Activated CD8-positive, alpha-beta memory T cell treated with anti-CD3 and anti-CD28 coated beads, Interleukin-2, amount 50 U/mL, for 24 hours (primary cell): Measurements from ENCODE around the gene C1orf232.
A peak's percentile ranks its signal among the peaks of the same experiment; 100 is the strongest.

Experiments used
- DNase-seq: peaks from one replicate; pipeline ENCODE4 v3.0.0-alpha.2; 2020; ENCODE audit errors: extremely low read depth

The C1orf232 gene

DNA sequence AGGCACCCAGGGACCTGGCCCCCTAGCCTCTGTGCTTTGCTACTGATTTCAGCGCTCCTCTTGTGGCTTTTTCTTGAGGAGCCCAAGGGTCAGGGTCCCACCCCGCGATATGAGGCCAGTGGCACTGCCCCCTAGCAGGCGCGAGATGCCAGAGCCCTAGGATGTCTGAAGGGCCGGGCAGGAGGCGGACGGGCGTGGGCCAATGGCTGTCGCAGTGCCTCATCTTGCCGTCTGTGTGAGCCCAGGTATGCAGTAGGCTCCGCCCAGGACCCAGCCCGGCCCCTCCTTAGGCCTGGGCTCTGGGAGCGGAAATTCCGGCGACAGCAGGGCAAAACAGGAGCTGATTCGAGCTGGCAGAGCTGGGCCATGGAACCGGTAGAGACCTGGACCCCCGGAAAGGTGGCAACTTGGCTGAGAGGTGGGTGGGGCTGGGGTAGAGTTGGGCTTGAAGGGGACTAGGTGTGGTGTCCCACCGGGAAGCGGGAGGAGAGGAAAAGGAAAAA is 8.5 kb upstream of the C1orf232 start, which contains the start of gene CNKSR1:
Gene CNKSR1 (plus strand): TSS at position 310 of the 503 bp plus-strand sequence. CDS start 57 bp downstream, at position 367.
- no peak for DNase-seq

DNA sequence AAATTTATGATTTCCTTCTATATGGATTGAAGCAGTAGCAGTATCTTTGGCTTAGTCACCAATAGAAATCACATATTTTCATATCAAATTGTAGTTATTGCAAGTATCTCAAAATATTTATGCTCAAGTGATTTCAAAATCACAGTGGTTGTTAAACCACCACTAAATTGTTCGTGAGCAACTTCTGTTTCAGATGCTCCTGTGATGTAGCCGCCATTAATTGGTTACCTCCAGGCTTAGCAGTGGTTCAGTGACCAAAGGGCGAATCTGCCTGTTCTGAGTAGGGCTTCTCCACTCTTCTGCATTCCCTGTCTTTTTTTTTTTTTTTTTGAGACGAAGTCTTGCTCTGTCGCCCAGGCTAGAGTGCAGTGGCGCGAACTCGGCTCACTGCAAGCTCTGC is 6.6 kb upstream of the C1orf232 start:
- no peak for DNase-seq

DNA sequence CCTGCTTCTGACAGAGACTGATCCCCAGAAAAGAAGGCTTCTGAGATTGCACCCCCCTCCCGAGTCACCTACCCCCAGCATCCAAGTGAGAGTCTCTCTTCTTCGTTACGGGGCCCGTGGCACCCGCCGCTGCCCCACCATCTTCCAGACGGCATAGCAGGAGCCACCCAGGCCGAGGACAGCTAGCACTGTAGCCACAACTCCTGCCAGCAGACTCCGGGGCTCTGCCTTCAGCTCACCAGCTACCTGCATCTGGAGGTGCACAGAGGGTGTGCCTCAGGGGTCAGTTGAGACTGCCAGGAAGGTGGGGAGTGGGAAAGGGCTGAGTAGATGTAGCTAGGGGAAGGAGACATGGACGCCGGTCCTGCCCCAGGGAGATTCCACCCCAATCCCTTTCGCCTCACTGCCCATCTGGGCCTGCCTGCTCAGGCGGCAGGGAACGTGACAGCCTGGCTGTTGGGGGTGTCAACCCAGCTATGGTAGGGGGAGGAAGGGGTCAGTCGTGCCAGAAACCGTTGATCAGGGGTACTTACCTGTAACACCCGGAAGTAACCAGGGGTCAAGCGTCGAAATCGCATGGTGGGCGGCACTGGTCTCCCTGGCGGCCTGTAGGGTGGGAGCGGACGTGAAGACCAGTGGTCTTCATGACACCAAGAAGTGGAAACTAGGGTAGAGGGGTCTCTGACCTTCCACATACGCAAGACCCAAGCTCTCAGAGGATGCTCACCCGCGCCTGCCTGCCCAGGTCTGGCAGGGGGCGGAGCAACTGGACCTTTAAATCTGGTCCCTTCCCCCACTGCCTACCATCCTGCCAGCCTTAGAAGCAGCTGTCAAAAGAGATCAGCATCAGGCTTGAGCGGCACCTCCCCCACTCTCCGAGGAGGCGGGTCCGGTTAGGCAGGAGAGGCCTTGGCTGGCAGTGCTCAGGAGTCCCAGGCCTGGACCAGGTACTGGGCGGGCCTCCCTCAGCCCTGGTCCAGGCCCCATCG is 2.6 kb upstream of the C1orf232 start, which contains the start of gene ZNF593OS:
Gene ZNF593OS (minus strand): TSS at position 749 of the 989 bp plus-strand sequence. CDS start 171 bp downstream, at position 578.
- no peak for DNase-seq

- no peak for DNase-seq
Observed at GRCh38 chr1:26170472-26170821, 1.7 kb upstream of the C1orf232 start.

- peak; percentile 68 for DNase-seq
Observed at GRCh38 chr1:26169669-26170471, 1.1 kb upstream of the C1orf232 start, which contains the start of gene ZNF593. TSS of gene ZNF593 (plus strand) at chr1:26169908. CDS start at chr1:26169984, 76 bp downstream.

- no peak for DNase-seq
Observed at GRCh38 chr1:26169198-26169554, 413 bp upstream of the C1orf232 start.

DNA sequence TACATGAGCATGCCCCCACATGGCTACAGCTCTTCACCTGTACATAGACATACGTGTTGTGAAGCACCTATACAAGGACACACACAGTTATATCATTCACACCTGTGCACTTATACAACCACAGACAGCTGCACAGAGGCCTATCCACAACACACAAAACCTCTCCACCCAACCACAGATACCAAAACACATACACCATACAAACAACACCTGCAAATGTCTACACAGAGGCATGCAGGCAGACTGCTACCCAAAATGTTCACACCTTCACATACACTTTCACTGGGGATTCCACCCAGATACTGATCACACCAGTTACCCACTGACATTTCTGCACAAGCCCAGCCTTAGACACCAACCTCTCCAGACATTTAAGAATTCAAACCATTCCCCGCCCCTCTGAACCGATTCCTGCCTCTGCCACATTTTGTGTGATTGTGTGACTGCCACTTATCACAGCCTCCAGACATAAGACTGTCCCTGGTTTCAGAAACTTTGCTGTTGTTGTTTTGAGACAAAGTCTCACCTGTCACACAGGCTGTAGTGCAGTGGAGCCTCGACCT is 2.0 kb downstream of the C1orf232 start:
- DNase-seq = no peak

DNA sequence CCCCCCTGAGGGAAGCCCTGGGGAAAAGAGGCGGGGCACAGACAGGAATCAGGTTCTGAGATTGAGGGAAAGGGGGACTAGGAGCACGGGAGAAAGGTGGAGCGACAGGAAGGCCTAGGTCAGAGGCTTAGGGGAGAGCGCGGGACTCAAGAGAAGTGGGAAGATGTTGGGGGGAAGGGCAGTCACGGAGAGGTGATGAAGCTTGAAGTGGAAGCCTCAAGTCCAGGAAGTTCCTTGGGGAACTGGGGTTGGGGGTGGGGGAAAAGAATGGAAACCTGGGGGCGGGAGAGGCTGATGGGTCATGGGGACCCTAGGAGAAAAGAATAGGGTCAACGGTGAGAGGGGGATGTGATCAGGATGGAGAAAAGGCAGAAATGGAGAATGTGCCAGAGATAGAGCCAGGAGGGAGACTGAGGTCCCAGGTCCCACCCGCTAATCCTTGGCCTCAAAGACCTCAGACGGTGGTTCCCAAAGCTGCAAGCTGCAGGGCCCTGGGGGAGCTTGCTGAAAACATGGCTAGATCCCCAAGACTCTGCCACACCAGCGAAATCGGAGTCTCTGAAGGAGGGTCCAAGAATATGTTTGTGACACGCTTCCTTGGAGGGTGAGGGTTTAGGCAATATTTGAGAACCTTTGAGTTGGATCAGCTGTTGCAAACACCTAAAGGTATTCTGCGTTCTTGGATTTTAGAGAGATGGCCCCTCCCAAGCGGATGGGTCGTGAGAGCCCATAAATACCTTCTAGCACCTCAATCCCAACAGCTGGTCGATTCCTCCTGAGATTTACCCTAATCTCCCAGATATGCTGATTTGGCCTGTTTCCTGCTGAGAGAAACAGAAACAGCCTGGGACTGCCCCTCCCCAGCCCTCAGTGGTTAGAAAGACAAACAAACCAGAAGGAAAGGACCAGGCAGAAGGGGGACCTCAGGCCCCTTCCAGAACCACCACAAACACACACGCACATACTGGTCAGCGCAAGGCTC is 3.6 kb downstream of the C1orf232 start:
- DNase-seq = no peak

DNA sequence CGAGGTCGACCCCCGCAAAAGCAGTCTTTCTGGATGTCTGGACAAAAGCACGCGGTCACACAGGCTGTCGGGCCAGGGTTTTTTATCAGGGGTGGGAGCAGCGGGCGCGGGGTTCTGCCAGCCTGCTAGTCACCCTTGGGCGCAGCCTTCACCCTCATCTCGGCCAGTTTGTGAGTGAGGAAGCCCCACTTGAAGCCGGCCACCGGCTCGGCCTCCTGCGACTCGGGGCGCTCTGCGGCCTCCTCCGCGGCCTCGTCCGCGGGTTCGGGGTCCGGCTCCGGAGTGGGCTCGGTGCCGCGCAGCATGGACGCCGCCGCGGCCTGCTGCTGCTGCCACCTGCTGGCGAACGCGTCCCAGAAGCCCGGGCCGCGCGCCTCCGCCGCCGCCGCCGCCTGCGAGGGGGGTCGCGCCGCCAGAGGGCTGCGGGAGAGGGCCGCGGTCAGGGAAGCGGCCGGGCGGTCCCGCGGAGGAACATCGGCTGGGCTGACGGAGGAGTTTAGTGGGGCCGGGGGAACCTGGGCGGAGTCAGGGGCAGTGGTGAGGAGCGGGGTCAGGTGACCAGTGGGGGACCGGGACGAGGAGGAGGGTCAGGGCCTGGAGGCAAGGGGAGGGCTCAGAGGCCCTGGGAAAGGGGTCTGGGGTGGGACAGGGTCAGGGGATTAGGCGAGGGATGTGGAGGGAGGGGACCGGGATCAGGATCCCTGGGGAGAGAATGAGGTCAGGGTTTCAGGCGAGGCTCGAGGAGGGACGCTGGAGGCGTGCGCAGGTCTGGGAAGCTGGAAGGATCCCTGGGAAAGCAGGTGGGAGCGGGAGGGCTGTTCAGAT is 4.5 kb downstream of the C1orf232 start:
- DNase-seq = no peak

- DNase-seq = no peak
Observed at GRCh38 chr1:26163684-26164035, 5.1 kb downstream of the C1orf232 start.

DNA sequence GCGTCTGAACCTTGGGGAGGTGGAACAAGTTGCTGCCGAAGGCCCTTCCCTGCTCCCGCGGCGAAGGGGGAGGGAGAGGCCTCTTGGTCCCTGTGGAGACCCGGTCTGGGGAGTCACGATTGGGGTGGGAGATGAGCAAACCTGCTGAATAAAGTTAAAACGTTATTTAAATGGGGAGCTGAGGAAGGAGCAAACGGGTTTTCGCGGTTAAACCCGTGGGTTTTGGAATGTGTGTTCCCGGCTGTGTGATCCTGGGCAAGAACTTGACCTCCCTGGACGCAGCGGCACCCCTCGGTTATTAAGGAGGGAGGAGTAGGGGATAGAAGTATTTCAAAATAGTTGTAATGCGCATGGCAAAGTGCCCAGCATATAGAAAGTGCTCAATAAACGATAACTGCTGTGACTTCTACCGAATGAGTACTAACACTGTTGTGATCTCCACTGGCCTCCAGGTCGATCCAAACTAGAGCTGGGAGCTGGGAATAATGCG is 6.5 kb downstream of the C1orf232 start:
- DNase-seq = no peak

DNA sequence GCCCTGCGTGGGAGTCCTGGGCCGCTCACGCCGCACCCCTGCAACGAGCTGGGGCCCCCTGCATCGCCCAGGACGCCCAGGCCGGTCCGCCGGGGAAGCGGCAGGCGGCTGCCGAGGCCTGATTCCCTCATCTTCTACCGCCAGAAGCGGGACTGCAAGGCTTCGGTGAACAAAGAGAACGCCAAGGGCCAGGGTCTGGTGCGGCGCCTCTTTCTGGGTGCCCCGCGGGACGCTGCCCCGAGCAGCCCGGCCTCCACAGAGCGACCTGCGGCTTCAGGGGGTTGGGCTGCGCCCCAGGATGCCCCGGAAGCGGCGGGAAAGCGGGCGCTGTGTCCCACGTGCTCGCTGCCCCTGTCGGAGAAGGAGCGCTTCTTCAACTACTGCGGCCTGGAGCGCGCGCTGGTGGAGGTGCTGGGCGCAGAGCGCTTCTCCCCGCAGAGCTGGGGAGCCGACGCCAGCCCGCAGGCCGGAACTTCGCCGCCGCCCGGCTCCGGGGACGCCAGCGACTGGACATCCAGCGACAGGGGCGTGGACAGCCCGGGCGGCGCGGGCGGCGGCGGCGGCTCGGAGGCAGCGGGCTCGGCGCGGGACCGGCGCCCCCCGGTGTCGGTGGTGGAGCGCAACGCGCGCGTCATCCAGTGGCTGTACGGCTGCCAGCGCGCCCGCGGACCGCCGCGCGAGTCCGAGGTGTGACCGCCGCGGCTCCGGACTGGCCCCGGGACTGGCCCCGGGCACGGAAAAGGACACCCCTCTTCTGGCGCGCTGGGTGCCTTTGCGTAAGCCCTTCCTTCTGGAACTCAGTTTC is 7.1 kb downstream of the C1orf232 start:
- no peak for DNase-seq

DNA sequence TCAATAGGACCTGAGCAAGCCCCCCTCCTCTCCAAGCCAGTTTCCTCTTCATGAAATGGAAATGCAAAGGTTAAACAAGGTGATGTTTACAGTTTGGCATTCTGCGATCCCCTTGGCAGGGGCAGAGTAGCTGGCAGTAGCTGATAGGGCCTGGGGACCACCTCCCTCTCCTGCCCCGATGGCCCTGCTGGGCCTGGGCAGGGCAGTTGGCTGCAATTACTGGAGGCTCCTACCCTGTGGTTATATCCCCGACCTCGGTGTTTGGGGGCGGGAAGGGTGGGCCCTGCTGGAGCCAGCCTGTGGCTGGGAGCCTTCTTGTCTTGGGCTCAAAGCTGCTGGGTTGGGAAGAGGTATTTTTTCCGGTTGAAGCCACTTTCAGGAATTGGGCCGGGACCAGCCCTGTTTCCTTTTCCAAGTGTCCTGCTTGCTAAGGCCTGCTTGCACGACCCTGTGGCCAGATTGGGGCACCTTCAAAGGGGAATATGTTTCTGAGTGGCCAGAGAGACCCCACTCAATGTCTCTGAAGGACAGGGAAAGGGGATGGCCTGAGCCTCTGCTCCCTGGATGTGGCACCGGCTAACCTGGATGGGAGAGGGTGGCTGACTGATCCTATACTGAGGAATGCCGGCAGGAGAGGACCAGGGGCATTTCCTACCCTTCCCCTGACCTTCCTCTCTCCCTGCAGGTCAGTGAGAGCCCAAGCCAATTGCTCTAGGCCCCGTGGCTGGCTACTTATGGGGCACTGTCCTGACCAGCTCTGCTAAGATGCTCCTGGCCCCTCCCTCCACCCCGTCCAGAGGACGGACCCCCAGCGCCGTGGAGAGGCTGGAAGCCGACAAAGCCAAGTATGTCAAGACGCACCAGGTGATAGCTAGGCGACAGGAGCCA is 8.0 kb downstream of the C1orf232 start:
- no peak for DNase-seq

- DNase-seq = no peak
Observed at GRCh38 chr1:26159743-26160039, 9.1 kb downstream of the C1orf232 start.

DNA sequence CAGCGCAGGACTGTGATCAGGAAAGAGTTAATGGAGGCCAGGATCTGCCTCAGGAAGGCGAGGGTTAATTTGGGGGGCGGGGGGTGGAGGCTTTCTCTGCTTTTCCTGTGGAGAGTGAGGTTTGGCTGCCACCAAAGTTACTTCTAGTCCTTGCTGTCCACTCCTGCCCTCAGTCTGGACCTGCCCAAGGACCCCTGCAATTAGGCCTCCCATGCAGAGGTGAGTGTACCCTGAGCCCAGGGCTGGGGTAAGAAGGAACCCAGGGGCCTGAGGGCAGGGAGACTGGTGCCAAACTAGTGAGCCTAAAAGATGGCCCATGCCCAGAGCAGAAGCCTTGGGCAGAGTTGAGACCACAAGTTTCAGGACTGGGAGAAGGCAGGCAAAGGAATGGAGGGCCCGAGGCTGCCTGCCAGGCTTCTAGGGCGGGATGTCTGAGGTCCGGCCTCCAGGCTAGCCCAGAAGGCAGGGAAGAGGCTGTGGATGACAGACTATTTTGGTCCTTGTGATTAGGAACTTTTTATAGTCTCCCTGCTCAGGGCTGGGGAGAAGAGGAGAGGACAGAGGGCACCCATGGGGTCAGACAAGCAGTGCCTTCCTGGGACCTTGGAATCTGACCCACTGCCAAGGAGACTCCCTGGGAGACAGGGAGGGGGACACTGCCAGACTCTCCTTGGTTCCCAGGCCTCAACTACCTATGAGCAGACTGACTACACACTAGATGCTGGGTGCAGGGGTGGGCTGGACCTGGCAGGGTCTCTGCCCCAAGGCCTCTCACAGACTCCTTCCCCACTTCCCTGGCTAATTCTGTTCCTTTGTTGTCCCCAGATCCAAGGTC is 9.6 kb downstream of the C1orf232 start, which contains the start of gene FAM110D:
Gene FAM110D (plus strand): TSS at position 172 of the 835 bp plus-strand sequence. CDS start 2,213 bp downstream, outside the sequence.
- no peak for DNase-seq

GRCh38 chr1:26158271-26158907 is 10.4 kb downstream of the C1orf232 start:
- DNase-seq = no peak
